PC-3 (cell line): ENCODE data around the gene AUTS2.

Experiments used
- CTCF ChIP-seq: fragments of 300-600 bp; sonication (generic); conservative IDR thresholded peaks from 2 replicates; pipeline ENCODE4 v1.5.1; 2017; ENCODE audit warnings: antibody characterized with exemption, low read depth, mild to moderate bottlenecking, low read length
- EZH2 ChIP-seq: fragments of 300-600 bp; sonication (generic); IDR thresholded peaks from one replicate; pipeline ENCODE4 v1.6.1; 2017; ENCODE audit warnings: antibody characterized with exemption, mild to moderate bottlenecking, low read length; ENCODE audit not compliant: unreplicated experiment
- EZH2phosphoT487 ChIP-seq: fragments of 300-600 bp; sonication (generic); IDR thresholded peaks from 2 replicates; pipeline ENCODE4 v1.6.1; 2018; ENCODE audit warnings: mild to moderate bottlenecking, antibody characterized with exemption, low read length, borderline replicate concordance

- TF ChIP-seq CTCF (no peak), EZH2 (no peak), EZH2phosphoT487 (no peak)
Observed at GRCh38 chr7:70669854-70670253, 1071.6 kb downstream of the AUTS2 start.
